HepG2 (cell line): ENCODE results near the gene ZNF445. TPM values are rescaled to one million over a fixed set of nuclear protein-coding genes. Genes with fewer than 3 reads are reported as not detected.

Experiments used
- ATF3 ChIP-seq: sonication (generic); formaldehyde crosslinking; IDR thresholded peaks from 2 replicates; pipeline ENCODE4 v1.4.0; 2020; ENCODE audit warnings: missing genetic modification reagents
- CBX5 ChIP-seq: sonication (generic); formaldehyde crosslinking; IDR thresholded peaks from 2 replicates; pipeline ENCODE4 v1.4.0; 2020; ENCODE audit warnings: missing genetic modification reagents, borderline replicate concordance
- CEBPG ChIP-seq: IDR thresholded peaks from 2 replicates; pipeline ENCODE4 v1.6.1; 2016
- DMAP1 ChIP-seq: IDR thresholded peaks from 2 replicates; pipeline ENCODE4 v1.6.1; 2016
- GATAD2A ChIP-seq: IDR thresholded peaks from 2 replicates; pipeline ENCODE4 v1.6.1; 2016
- GLMP ChIP-seq: sonication (generic); formaldehyde crosslinking; IDR thresholded peaks from 2 replicates; pipeline ENCODE4 v1.9.0; 2021; ENCODE audit warnings: missing genetic modification reagents, mild to moderate bottlenecking, borderline replicate concordance
- MAX ChIP-seq: IDR thresholded peaks from 2 replicates; pipeline ENCODE4 v1.6.1; 2012; ENCODE audit warnings: inconsistent platforms
- MEF2D ChIP-seq: sonication (generic); formaldehyde crosslinking; IDR thresholded peaks from 2 replicates; pipeline ENCODE4 v1.5.1; 2020; ENCODE audit warnings: mild to moderate bottlenecking, missing genetic modification reagents
- NR2F6 ChIP-seq, 2 experiments: IDR thresholded peaks; 2 replicates each; pipeline ENCODE4 v1.6.1; 2016; ENCODE audit warnings: antibody characterized with exemption in 1 of 2, mild to moderate bottlenecking in 1 of 2
- RFX5 ChIP-seq: IDR thresholded peaks from 2 replicates; pipeline ENCODE4 v1.6.1; 2011; ENCODE audit warnings: low read depth, low read length, improper control_type of control experiment
- RXRB ChIP-seq: IDR thresholded peaks from 2 replicates; pipeline ENCODE4 v1.6.1; 2016; ENCODE audit warnings: borderline replicate concordance, missing genetic modification reagents, missing compliant biosample characterization
- SAP130 ChIP-seq: IDR thresholded peaks from 2 replicates; pipeline ENCODE4 v1.6.1; 2016; ENCODE audit warnings: low read depth
- SKI ChIP-seq: fragments of 450-650 bp; IDR thresholded peaks from one replicate; pipeline ENCODE4 v1.6.1; 2018; ENCODE audit warnings: mild to moderate bottlenecking; ENCODE audit not compliant: partially characterized antibody
- SOX5 ChIP-seq: IDR thresholded peaks from 2 replicates; pipeline ENCODE4 v1.6.1; 2016; ENCODE audit warnings: borderline replicate concordance
- TEAD3 ChIP-seq: optimal IDR thresholded peaks from 2 replicates; pipeline ENCODE3; 2016; ENCODE audit warnings: borderline replicate concordance
- TRIM24 ChIP-seq: sonication (generic); formaldehyde crosslinking; IDR thresholded peaks from 2 replicates; pipeline ENCODE4 v1.8.0; 2022; ENCODE audit warnings: mild to moderate bottlenecking, missing genetic modification reagents
- YY1 ChIP-seq: IDR thresholded peaks from 2 replicates; pipeline ENCODE4 v1.6.1; 2011; ENCODE audit warnings: low read length, low read depth, moderate library complexity, mild to moderate bottlenecking; ENCODE audit not compliant: insufficient read depth, insufficient replicate concordance
- ZBTB3 ChIP-seq: sonication (generic); formaldehyde crosslinking; IDR thresholded peaks from 2 replicates; pipeline ENCODE4 v1.4.0; 2020; ENCODE audit warnings: low read depth, mild to moderate bottlenecking, moderate library complexity, missing genetic modification reagents, borderline replicate concordance
- ZFX ChIP-seq: sonication (generic); formaldehyde crosslinking; IDR thresholded peaks from 2 replicates; pipeline ENCODE4 v1.4.0; 2020; ENCODE audit warnings: mild to moderate bottlenecking, low read depth, missing genetic modification reagents, moderate library complexity
- ZGPAT ChIP-seq: IDR thresholded peaks from 2 replicates; pipeline ENCODE4 v1.6.1; 2016; ENCODE audit warnings: mild to moderate bottlenecking
- ZNF292 ChIP-seq: sonication (generic); formaldehyde crosslinking; IDR thresholded peaks from 2 replicates; pipeline ENCODE4 v1.8.1; 2022; ENCODE audit warnings: mild to moderate bottlenecking, low read depth, missing genetic modification reagents, borderline replicate concordance
- ZNF414 ChIP-seq: sonication (generic); formaldehyde crosslinking; IDR thresholded peaks from 2 replicates; pipeline ENCODE4 v1.5.0; 2020; ENCODE audit warnings: missing genetic modification reagents
- ZNF501 ChIP-seq: sonication (generic); formaldehyde crosslinking; IDR thresholded peaks from 2 replicates; pipeline ENCODE4 v1.5.1; 2020; ENCODE audit warnings: mild to moderate bottlenecking, moderate library complexity, missing genetic modification reagents
- ZNF652 ChIP-seq: IDR thresholded peaks from 2 replicates; pipeline ENCODE4 v1.6.1; 2016; ENCODE audit warnings: low read depth, borderline replicate concordance
- polyA plus RNA-seq, 8 experiments: library from polyadenylated mRNA; depleted of rRNA in 3 of 8; stranded (reverse) in 7 of 8; unstranded in 1 of 8; fragments of >200 nt; fragmentation: Illumina TruSeq in 4 of 8; extraction: Trizol in 4 of 8; gene quantifications; 2 replicates each; pipeline versions ENCODE4 v1.2.1 to v1.2.3, GENCODE V29; 2011 to 2016; ENCODE audit warnings: low read depth in 4 of 8, missing spikeins in 1 of 8, mixed read lengths in 1 of 8; ENCODE audit not compliant: insufficient read depth in 1 of 8
- total RNA-seq, 5 experiments: library from RNA; depleted of rRNA; stranded (reverse); fragments of >200 nt; fragmentation: Illumina TruSeq; extraction: Trizol; gene quantifications; 2 replicates each; pipeline ENCODE4 v1.2.3, GENCODE V29; 2016; ENCODE audit warnings: low read depth in 1 of 5
- TF ChIP-seq, protein P1 (sequence below): sonication (generic); formaldehyde crosslinking; IDR thresholded peaks from 2 replicates; pipeline ENCODE4 v1.8.0; 2023; ENCODE audit warnings: mild to moderate bottlenecking, missing genetic modification reagents
- TF ChIP-seq, protein P2 (sequence below): sonication (generic); formaldehyde crosslinking; conservative IDR thresholded peaks from 2 replicates; pipeline ENCODE4 v1.8.0; 2022; ENCODE audit warnings: missing genetic modification reagents

Gene ZNF445
- total and polyA plus RNA-seq, 2 of the 13 experiments (the other 11 are each of a cell fraction or from before 2014, with no cell fraction given): 4.4 to 10.3 TPM

DNA sequence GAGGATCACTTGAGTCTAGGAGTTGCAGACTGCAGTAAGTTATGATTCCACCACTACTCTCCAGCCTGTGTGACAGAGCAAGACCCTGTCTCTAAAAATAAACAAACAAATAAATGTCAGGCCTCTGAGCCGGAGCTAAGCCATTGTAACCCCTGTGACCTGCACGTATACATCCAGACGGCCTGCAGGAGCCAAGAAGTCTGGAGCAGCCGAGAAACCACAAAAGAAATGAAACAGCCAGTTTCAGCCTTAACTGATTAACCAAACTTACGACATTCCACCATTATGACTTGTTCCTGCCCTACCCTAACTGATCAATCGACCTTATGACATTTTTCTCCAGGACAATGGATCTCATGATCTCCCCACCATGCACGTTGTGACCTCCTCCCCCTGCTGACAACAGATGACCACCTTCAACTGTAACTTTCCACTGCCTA lies 45.0 kb upstream of the ZNF445 start (continued):
- peak; percentile 46 for TF ChIP-seq YY1
- peak; percentile 78 for TF ChIP-seq SOX5
- TF ChIP-seq ZNF292 (CRISPR knock-in tag): no peak
- TF ChIP-seq, protein P1, sequence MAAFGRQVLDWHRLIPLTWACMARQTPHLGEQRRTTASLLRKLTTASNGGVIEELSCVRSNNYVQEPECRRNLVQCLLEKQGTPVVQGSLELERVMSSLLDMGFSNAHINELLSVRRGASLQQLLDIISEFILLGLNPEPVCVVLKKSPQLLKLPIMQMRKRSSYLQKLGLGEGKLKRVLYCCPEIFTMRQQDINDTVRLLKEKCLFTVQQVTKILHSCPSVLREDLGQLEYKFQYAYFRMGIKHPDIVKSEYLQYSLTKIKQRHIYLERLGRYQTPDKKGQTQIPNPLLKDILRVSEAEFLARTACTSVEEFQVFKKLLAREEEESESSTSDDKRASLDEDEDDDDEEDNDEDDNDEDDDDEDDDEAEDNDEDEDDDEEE (CRISPR knock-in tag): no peak
- TF ChIP-seq ZNF414: no peak
- TF ChIP-seq DMAP1 (CRISPR knock-in tag): peak; percentile 44; the same call in 1 of the 2 replicates
- TF ChIP-seq ZGPAT (CRISPR knock-in tag): no peak
- 0 out of 2 replicates have a peak, but pooled peaks have one; percentile 14 for TF ChIP-seq CEBPG (CRISPR knock-in tag)
- TF ChIP-seq NR2F6 (IDR thresholded peaks at IDR 0.05): peak; percentile 89
- peak; percentile 88 for TF ChIP-seq NR2F6 (CRISPR knock-in tag; IDR thresholded peaks at IDR 0.05)
- no peak for TF ChIP-seq ZNF501 (CRISPR knock-in tag)
- TF ChIP-seq RXRB (CRISPR knock-in tag): peak; percentile 49
- no peak for TF ChIP-seq CBX5
- TF ChIP-seq TRIM24 (CRISPR knock-in tag): 0 out of 2 replicates have a peak, but pooled peaks have one; percentile 36
- TF ChIP-seq RFX5: peak; percentile 89
- no peak for TF ChIP-seq ZNF652 (CRISPR knock-in tag)
- 0 out of 2 replicates have a peak, but pooled peaks have one; percentile 21 for TF ChIP-seq ATF3 (CRISPR knock-in tag)
- TF ChIP-seq, protein P2, sequence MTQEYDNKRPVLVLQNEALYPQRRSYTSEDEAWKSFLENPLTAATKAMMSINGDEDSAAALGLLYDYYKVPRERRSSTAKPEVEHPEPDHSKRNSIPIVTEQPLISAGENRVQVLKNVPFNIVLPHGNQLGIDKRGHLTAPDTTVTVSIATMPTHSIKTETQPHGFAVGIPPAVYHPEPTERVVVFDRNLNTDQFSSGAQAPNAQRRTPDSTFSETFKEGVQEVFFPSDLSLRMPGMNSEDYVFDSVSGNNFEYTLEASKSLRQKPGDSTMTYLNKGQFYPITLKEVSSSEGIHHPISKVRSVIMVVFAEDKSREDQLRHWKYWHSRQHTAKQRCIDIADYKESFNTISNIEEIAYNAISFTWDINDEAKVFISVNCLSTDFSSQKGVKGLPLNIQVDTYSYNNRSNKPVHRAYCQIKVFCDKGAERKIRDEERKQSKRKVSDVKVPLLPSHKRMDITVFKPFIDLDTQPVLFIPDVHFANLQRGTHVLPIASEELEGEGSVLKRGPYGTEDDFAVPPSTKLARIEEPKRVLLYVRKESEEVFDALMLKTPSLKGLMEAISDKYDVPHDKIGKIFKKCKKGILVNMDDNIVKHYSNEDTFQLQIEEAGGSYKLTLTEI (CRISPR knock-in tag): no peak
- TF ChIP-seq ZBTB3: no peak
- TF ChIP-seq GLMP (CRISPR knock-in tag): no peak
- TF ChIP-seq ZFX: peak; percentile 51; the same call in 1 of the 2 replicates
- TF ChIP-seq SAP130 (CRISPR knock-in tag): peak; percentile 46; the same call in 1 of the 2 replicates
- TF ChIP-seq SKI: peak; percentile 31
- TF ChIP-seq MAX: 0 out of 2 replicates have a peak, but pooled peaks have one; percentile 35
- 0 out of 2 replicates have a peak, but pooled peaks have one; percentile 20 for TF ChIP-seq GATAD2A (CRISPR knock-in tag)
- TF ChIP-seq MEF2D: no peak
- TF ChIP-seq TEAD3 (CRISPR knock-in tag): peak; percentile 34
